GM03348 (cell line): ENCODE measurements around the gene ACSL1.
"Not testable (repeated sequence)": the region's sequence is repeated elsewhere in the genome, so short reads cannot be mapped to it uniquely, and the experiment has no call there.

Source experiments
- DNase-seq: peaks from one replicate; pipeline ENCODE4 v3.0.0; 2012; ENCODE audit warnings: low spot score

Gene ACSL1

GRCh38 chr4:184755278-184755677, 70.5 kb downstream of the ACSL1 start:
- peak; percentile 66 for DNase-seq

- no peak for DNase-seq
Measured at GRCh38 chr4:184752496-184753275, 73.1 kb downstream of the ACSL1 start.

GRCh38 chr4:184751585-184751956, 74.2 kb downstream of the ACSL1 start:
- DNase-seq = no peak

GRCh38 chr4:184750926-184751584, 74.7 kb downstream of the ACSL1 start:
- DNase-seq = no peak

- DNase-seq = no peak
Measured at GRCh38 chr4:184748251-184748652, 77.5 kb downstream of the ACSL1 start.

- no peak for DNase-seq
Measured at GRCh38 chr4:184747034-184747830, 78.5 kb downstream of the ACSL1 start.

GRCh38 chr4:184745831-184746795, 79.7 kb downstream of the ACSL1 start:
- DNase-seq = peak; percentile 88

GRCh38 chr4:184744236-184744635, 81.5 kb downstream of the ACSL1 start:
- no peak for DNase-seq

- DNase-seq = no peak
Measured at GRCh38 chr4:184743650-184744049, 82.1 kb downstream of the ACSL1 start.

GRCh38 chr4:184741651-184742050, 84.1 kb downstream of the ACSL1 start:
- DNase-seq = not testable (repeated sequence)

GRCh38 chr4:184740980-184741391, 84.8 kb downstream of the ACSL1 start:
- no peak for DNase-seq

GRCh38 chr4:184739575-184739974, 86.2 kb downstream of the ACSL1 start:
- not testable (repeated sequence) for DNase-seq

- DNase-seq = no peak
Measured at GRCh38 chr4:184734758-184735157, 91.0 kb downstream of the ACSL1 start.

- DNase-seq = peak; percentile 100
Measured at GRCh38 chr4:184733654-184734524, 91.9 kb downstream of the ACSL1 start, which contains the start of gene CENPU. TSS of gene CENPU (minus strand) at chr4:184734096. CDS start at chr4:184734062, 34 bp downstream.

GRCh38 chr4:184732126-184732525, 93.6 kb downstream of the ACSL1 start:
- DNase-seq = no peak

- no peak for DNase-seq
Measured at GRCh38 chr4:184731056-184731455, 94.7 kb downstream of the ACSL1 start.

GRCh38 chr4:184729946-184730345, 95.8 kb downstream of the ACSL1 start:
- DNase-seq = no peak

GRCh38 chr4:184728858-184729257, 96.9 kb downstream of the ACSL1 start:
- DNase-seq = no peak

GRCh38 chr4:184727430-184727829, 98.3 kb downstream of the ACSL1 start:
- no peak for DNase-seq

- no peak for DNase-seq
Measured at GRCh38 chr4:184722798-184723197, 103.0 kb downstream of the ACSL1 start.
